SJCRH30 (cell line): ENCODE results near the gene FSCN2. TPM values are rescaled to one million over a fixed set of nuclear protein-coding genes. Genes with fewer than 3 reads are reported as not detected.
A peak's percentile ranks its signal among the peaks of the same experiment; 100 is the strongest.

Experiments used
- DNase-seq, 2 experiments: peaks; one replicate each; pipeline ENCODE4 v3.0.0-alpha.2; 2015 to 2020
- H3K27ac ChIP-seq: fragments of 250-450 bp; sonication (Bioruptor Pico); 2 replicates; pipeline ENCODE4 v1.5.1; 2020; ENCODE audit warnings: mild to moderate bottlenecking, moderate library complexity
- H3K27me3 ChIP-seq: fragments of 250-450 bp; sonication (Bioruptor Pico); 2 replicates; pipeline ENCODE4 v1.5.1; 2020; ENCODE audit warnings: mild to moderate bottlenecking, moderate library complexity
- H3K36me3 ChIP-seq: fragments of 250-450 bp; sonication (Bioruptor Pico); 2 replicates; pipeline ENCODE4 v1.5.1; 2020; ENCODE audit warnings: mild to moderate bottlenecking, moderate library complexity
- H3K4me1 ChIP-seq: fragments of 250-450 bp; sonication (Bioruptor Pico); 2 replicates; pipeline ENCODE4 v1.5.1; 2020; ENCODE audit warnings: mild to moderate bottlenecking, moderate library complexity
- H3K4me3 ChIP-seq: fragments of 250-450 bp; sonication (Bioruptor Pico); 2 replicates; pipeline ENCODE4 v1.5.1; 2020; ENCODE audit warnings: mild to moderate bottlenecking, moderate library complexity
- H3K9me3 ChIP-seq: fragments of 250-450 bp; sonication (Bioruptor Pico); replicated peaks from 2 replicates; pipeline ENCODE4 v1.5.1; 2020; ENCODE audit warnings: mild to moderate bottlenecking, moderate library complexity
- total RNA-seq: library from RNA; depleted of rRNA; stranded (reverse); fragments of >200 nt; shearing (Covaris generic); gene quantifications from 2 replicates; pipeline ENCODE4 v1.2.3, GENCODE V29; 2014

FSCN2 gene
- total RNA-seq, 1 experiment from 2014 or later: 0.61 TPM

DNA sequence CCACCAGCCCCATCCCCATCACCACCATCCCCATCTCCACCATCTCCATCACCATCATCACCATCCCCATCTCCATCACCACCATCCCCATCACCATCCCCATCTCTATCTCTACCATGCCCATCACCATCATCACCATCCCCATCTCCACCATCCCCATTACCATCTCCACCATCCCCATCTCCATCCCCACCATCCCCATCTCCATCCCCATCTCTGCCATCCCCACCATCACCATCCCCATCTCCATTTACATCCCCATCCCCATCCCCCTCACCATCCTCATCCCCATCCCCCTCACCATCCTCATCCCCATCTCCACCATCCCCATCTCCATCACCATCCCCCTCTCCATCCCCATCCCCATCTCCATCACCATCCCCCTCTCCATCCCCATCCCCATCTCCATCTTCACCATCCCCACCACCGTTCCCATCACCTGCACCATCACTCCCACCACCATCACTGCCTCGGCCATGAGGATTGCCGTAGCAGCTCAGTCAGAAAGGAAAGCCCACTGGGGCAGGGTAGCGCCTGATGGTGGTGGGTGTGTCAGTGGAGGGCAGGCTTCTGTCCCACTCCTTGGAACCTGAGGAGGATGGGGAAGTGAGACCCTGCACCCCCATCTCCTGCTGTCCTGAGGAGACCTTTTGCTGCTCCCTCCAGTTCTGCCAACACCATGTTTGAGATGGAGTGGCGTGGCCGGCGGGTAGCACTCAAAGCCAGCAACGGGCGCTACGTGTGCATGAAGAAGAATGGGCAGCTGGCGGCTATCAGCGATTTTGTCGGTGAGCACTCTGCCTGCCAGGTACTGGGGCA, 7.5 kb downstream of the FSCN2 start:
- Histone ChIP-seq H3K27ac (no peak overlapping the region), H3K36me3 (peaks cover 6% of the 10 kb centered on the region; the same call in 1 of the 2 replicates), H3K4me3 (no peak overlapping the region), H3K9me3 (no peaks in the 10 kb centered on the region), H3K4me1 (peaks cover 46% of the 10 kb centered on the region), H3K27me3 (no peaks in the 10 kb centered on the region)
- DNase-seq: no peak

DNA sequence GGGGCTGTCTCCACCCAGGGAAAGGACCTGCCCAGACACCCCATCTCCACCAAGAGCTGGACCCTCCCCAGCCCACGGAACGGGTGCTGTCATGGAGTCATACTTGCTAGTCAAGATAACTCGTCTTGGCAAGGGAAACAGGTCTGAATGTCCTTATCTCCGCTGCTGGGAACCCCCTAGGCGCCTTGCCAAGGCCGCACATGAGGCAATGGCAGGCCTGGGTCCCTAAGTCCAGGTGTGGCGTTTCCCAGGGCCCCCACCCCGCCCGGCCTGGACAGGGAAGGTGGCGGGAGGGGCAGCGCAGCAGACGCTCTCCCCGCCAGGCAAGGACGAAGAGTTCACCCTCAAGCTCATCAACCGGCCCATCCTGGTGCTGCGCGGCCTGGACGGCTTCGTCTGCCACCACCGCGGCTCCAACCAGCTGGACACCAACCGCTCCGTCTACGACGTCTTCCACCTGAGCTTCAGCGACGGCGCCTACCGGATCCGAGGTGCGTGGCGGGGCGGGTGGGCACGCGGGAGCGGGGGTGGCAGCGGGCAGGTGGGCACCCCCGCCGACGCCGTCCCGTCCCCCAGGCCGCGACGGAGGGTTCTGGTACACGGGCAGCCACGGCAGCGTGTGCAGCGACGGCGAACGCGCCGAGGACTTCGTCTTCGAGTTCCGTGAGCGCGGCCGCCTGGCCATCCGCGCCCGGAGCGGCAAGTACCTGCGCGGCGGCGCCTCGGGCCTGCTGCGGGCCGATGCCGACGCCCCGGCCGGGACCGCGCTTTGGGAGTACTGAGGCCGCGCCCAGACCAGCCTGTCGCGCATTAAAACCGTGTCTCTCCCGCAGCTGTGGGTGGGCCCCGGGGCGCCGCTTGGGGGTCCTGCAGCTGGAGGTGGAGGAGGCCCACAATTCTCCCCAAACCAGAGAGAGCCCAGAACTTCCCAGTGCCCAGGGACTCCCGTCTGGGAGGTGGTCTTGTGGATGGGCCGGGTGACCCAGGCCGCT, 8.4 kb downstream of the FSCN2 start:
- Histone ChIP-seq H3K4me3 (no peak overlapping the region), H3K36me3 (peaks cover 6% of the 10 kb centered on the region; the same call in 1 of the 2 replicates), H3K4me1 (peaks cover 46% of the 10 kb centered on the region), H3K27ac (peak overlapping the region; percentile 85), H3K9me3 (no peaks in the 10 kb centered on the region), H3K27me3 (no peaks in the 10 kb centered on the region)
- no peak for DNase-seq

DNA sequence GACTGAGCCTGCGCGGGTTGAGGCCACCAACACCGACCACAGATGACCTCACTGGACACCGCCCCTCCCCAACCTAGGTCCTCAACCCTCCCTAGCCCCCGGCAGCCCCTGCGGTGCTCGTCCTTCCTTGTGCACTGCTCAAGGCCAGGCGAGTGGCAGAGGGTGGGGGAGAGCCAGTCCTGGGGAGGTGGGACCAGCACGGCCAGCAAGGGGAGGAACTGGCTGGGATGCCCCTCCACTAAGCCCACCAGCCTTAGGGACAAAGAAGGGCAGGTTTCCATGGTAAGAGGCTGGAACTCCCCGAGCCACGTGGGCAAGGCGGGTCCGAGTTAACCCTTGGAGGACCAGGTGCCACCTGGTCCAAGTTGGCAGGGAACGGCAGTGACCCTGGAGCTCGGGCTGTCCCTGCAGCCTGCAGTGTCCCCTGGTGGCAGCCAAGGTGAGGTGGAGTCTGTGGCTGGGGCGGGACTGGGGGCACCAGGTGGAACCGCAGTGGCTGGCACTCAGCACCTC, 9.2 kb downstream of the FSCN2 start:
- H3K4me3 ChIP-seq: peak overlapping the region; percentile 2; the same call in 1 of the 2 replicates
- no peaks in the 10 kb centered on the region for H3K27me3 ChIP-seq
- H3K36me3 ChIP-seq: peaks cover 6% of the 10 kb centered on the region; the same call in 1 of the 2 replicates
- H3K27ac ChIP-seq: peak overlapping the region; percentile 85
- peaks cover 46% of the 10 kb centered on the region for H3K4me1 ChIP-seq
- H3K9me3 ChIP-seq: no peaks in the 10 kb centered on the region
- no peak for DNase-seq

DNA sequence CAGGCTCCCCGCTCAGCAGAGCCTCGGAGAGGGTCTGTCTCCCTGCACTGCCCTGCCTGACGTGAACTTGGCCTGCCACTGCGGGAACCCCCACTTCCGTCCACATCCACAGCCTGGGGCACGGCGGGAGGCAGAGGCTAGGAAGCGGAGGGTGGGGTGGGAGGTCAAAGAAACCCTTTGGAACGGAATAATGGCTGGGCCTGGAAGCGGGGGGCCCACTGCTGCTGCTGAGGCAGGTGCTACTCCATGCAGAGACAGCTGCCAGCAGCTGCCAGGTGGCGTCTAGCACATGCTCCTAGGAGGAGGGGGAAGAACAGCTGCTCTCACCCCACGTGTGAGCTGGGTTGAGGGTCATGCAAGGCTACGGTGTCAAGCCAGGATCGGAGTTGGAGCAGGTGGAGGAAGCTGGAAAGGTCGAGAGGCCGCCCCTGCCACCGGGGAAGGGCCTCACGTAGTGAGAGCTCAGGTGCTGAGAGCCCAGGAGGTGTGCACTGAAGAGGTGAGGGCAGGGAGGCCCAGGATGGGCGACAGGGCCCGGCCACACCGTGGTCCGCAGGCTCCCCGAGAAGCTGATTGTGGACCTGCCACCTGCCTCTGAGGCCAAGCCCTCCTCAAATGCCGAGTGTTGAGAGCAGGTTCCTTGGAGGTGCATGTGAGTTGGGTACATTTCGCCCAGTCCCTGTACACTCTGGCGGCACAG, 9.8 kb downstream of the FSCN2 start:
- Histone ChIP-seq H3K27ac (peak overlapping the region; percentile 85), H3K9me3 (no peaks in the 10 kb centered on the region), H3K4me3 (peak overlapping the region; percentile 2; the same call in 1 of the 2 replicates), H3K27me3 (no peaks in the 10 kb centered on the region), H3K36me3 (peaks cover 6% of the 10 kb centered on the region; the same call in 1 of the 2 replicates), H3K4me1 (peaks cover 46% of the 10 kb centered on the region)
- DNase-seq: peak; percentile 100

DNA sequence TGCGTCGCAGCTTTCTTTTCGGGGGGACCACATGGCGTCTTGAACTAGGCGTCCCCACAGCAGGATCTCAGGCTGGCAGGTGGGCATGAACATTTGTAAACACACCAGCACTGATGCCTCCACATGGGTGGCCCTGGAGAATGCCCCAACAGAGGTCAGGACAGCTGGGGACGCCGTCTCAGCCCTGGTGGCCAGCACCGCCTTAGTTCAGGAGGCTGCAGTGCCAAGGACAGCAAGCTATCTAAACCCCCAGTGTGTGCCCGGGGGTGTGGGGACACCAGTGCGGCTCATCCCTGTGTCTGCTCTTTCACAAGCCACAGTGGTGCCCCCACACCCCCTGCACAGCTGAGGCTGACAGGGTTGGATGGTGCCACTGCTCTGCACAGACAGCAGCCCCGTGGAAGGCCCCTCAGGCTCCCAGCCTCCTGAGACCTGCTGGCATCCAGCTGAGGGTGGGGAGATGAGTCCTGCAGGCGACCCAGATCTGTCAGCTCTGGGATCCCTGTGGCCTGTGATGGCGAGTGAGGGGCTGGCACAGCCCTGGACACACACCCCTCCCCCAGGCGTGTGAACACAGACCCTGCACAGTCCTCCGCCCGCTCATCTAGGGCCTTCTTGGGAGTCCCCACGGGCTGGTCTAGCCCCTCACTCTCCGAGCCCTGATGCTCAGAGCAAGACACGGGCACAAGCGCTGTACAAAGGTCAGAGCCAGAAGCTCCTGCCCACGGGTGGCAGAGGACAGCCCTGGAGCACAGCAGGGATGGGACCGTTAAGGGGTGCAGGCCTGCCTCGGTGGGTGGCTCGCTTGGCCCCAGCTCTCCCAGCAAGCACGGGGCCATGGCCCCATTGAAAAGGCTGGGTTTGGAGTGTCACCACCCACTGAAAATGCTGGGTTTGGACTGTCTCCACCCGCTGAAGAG, 10.7 kb downstream of the FSCN2 start:
- Histone ChIP-seq H3K4me3 (no peak overlapping the region), H3K27me3 (no peaks in the 10 kb centered on the region), H3K9me3 (no peaks in the 10 kb centered on the region), H3K27ac (peak overlapping the region; percentile 85), H3K36me3 (peaks cover 14% of the 10 kb centered on the region; the same call in 1 of the 2 replicates), H3K4me1 (peaks cover 38% of the 10 kb centered on the region)
- DNase-seq: peak; percentile 77 to 78

DNA sequence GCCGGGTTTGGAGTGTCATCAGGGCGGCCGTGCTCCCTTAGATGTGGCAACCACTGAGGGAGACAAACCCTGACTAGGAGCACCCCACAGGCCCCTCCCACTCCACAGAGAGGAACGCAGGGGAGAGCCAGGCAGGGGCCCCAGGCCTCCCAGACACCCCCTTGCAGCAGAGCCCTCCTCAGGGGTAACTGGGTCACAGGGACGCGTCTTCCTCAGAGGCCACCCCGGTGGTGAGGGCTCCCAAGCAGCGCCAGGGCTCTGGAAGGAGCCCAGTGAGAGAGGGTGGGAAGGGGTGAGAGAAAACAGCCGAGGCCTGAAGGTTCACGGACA, 11.4 kb downstream of the FSCN2 start:
- no peak overlapping the region; the same call in 1 of the 2 replicates for H3K27ac ChIP-seq
- DNase-seq: no peak
- peaks cover 19% of the 10 kb centered on the region for H3K36me3 ChIP-seq
- H3K27me3 ChIP-seq: no peaks in the 10 kb centered on the region
- H3K9me3 ChIP-seq: no peaks in the 10 kb centered on the region
- peaks cover 31% of the 10 kb centered on the region for H3K4me1 ChIP-seq
- H3K4me3 ChIP-seq: no peak overlapping the region

DNA sequence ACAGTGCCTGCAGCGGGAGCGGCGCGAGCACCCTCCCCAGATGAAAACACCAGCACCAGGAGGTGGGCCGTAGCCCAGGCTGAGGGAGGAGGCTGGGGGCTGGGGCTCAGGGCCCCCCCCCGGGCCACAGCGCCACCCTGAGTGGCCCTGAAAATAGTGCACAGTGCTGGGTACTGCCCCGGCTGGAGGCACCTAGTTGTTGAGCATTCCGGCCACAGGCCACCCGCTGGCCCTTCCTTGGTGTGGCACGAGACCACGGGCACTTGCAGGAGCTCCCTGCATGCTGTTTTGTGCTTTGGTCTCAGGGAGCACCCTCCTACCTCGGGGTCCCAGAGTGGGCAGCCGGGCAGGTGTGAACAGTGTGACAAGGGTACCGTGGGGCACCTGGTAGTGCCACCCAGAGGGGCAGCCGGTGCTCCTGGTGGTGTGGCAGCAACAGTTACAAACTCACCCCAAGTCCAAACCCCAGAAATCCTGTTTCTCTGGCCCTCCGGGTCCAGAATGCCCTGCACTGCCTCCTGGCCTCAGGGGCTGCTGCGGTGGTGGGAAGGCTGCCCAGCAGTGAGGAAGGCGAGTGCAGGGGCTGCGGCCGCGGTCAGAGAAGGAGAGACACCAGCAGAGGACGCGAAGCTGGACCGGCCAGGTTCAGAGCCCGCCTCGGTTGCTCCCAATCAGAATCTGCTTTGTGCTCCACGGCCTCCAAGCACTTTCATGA, 11.9 kb downstream of the FSCN2 start:
- peaks cover 28% of the 10 kb centered on the region for H3K4me1 ChIP-seq
- DNase-seq: no peak
- no peaks in the 10 kb centered on the region for H3K27me3 ChIP-seq
- H3K36me3 ChIP-seq: peaks cover 25% of the 10 kb centered on the region
- no peak overlapping the region for H3K27ac ChIP-seq
- no peak overlapping the region for H3K4me3 ChIP-seq
- H3K9me3 ChIP-seq: no peaks in the 10 kb centered on the region

DNA sequence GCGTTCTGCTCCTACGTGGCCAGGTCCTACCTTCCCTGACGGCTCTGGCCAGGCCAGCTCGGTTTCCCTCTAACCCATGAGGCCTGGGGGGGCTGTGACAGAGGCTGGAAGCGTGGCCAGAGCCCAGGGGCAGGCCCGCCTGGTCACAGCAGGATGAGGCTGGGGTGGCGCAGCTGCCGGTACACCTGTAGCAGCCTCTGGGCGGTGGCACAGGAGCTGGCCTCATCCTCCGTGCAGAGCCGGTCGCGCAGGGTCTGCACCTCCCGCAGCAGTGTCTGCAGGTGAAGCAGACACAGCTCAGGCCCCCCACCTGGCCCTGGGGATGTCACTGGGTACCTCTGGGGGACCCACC, 12.5 kb downstream of the FSCN2 start:
- Histone ChIP-seq H3K27me3 (no peaks in the 10 kb centered on the region), H3K27ac (no peak overlapping the region), H3K4me3 (no peak overlapping the region), H3K4me1 (peaks cover 28% of the 10 kb centered on the region), H3K36me3 (peaks cover 28% of the 10 kb centered on the region), H3K9me3 (no peaks in the 10 kb centered on the region)
- no peak for DNase-seq

DNA sequence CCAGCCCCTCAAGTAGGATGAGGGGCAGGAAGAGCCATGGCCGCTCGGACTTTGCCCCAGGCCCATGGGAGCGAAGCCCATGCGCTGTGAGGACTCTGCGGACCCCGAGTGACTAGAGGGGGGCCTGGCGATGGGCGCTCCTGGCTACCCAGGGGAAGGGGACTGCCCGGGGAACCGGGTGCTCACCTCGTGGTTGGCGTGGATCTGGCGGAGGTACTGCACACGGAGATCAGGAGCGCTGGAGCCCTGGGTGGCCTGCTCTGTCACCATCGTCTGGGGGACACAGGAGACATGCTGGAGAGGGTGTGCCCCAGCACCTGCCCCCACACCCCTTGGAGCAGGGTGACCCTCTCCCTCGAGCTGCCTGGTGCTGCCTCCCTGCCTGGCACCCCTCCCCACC, 12.9 kb downstream of the FSCN2 start:
- H3K27me3 ChIP-seq: no peaks in the 10 kb centered on the region
- no peak overlapping the region for H3K27ac ChIP-seq
- H3K36me3 ChIP-seq: peaks cover 33% of the 10 kb centered on the region
- H3K4me3 ChIP-seq: no peak overlapping the region
- peaks cover 28% of the 10 kb centered on the region for H3K4me1 ChIP-seq
- no peaks in the 10 kb centered on the region for H3K9me3 ChIP-seq
- no peak for DNase-seq

DNA sequence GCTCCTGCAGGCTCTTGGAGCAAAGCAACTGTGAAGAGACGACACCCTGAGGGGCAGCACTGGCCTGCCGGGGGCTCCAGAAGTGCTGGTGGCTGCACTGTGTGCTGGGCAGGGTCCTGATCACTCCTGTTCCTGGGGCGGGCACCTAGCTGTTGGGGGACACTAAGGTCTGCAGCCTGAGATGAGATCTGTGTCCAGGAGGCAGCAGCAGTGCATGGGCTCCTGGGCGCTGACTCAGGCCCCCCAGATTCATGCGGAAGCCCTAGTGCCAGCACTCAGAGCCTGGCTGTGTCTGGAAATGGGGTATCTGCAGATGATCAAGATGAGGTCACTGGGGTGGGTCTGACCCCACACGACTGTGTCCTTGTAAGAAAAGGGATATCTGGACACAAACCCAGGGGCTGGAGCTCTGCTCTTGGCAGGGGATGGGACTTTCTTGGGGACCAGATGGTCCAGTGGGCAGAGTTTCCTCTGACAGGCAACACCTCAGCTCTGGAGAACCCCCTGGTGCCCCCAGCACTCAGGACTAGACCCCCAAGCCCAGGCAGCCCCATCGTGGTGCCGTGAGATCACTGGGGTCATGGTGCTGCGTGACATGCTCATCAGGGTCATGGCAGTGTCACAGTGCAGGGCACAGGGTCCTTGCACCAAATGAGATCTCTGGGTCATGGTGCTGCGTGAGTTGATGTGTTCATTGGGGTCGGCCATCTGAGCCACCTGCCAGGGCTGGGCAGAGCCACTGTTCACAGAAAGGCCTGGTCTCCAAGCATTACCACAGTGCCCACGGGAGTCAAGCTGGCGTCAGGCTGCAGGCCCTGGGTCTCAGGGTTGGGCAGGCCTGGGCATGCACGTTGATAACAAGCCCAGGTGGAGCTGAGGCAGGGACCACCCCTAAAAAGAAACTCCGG, 14.5 kb downstream of the FSCN2 start:
- Histone ChIP-seq H3K36me3 (peaks cover 47% of the 10 kb centered on the region), H3K4me3 (no peak overlapping the region)
- DNase-seq: no peak

DNA sequence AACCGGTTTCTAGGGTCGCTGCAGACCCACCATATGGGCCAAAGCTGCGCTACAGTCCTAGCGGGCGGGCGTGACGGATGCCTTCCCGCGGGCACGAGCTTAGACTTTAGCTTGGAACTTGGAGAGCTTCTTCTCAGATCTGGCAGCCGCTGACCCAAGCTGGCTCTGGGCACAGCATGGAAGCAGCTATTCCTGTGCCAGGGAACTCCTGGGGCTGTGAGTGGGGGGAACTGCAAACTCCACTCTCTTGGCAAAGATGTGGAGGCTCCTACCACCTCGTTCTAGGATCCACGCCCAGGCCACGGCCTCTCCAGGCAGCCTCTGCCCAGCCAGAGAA, 15.1 kb downstream of the FSCN2 start:
- Histone ChIP-seq H3K27ac (no peak overlapping the region), H3K27me3 (no peaks in the 10 kb centered on the region), H3K36me3 (peaks cover 51% of the 10 kb centered on the region), H3K4me3 (no peak overlapping the region), H3K9me3 (no peaks in the 10 kb centered on the region), H3K4me1 (peaks cover 14% of the 10 kb centered on the region)
- DNase-seq: no peak

More for the DNA sequence above, 14.5 kb downstream of the FSCN2 start:
- no peak overlapping the region for H3K27ac ChIP-seq
- H3K9me3 ChIP-seq: no peaks in the 10 kb centered on the region
- H3K4me1 ChIP-seq: peaks cover 20% of the 10 kb centered on the region
- no peaks in the 10 kb centered on the region for H3K27me3 ChIP-seq

DNA sequence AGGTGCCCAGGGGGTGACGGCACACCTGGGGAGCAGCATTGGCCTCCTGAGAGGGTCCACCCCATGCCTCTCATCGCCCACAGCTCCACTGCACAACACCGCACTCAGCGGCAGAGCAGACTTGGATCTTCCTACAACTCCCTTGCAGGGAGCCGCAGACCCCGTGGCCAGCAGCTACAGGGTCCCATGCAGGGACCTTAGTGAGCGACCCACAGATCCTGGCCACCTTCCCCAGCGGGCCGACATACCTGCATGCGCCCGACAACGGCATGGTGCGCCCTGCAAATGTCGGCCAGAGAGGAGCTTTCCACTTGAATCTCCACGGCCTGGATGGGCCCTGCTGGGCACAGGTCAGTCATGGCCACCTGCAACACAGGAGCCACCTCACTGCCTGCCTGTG, 15.6 kb downstream of the FSCN2 start:
- Histone ChIP-seq H3K27ac (no peak overlapping the region), H3K36me3 (peaks cover 55% of the 10 kb centered on the region), H3K4me3 (no peak overlapping the region), H3K4me1 (peaks cover 9% of the 10 kb centered on the region), H3K27me3 (no peaks in the 10 kb centered on the region), H3K9me3 (no peaks in the 10 kb centered on the region)
- DNase-seq: no peak
